A549 (cell line): ENCODE measurements around the gene CD180. TPM values are rescaled to one million over a fixed set of nuclear protein-coding genes. Genes with fewer than 3 reads are reported as not detected.

Experiments
- ATAC-seq, 2 experiments: fragments of 200-7000 bp in 1 of 2; fragments of >200 bp in 1 of 2; cut with Nextera tagmentation in 1 of 2; cut with Tn5 transposase in 1 of 2; 3 replicates each; pipeline versions ENCODE4 v1.8.0 to v1.9.1; 2018 to 2020; ENCODE audit warnings: mild to moderate bottlenecking in 1 of 2, moderate library complexity in 1 of 2
- CTCF ChIA-PET: fragments of 300-600 bp; sonication (Branson Sonifier 250); formaldehyde crosslinking; extraction: SDS; loops from one replicate; lab custom pipeline; 2021; ENCODE audit warnings: antibody characterized with exemption, inconsistent platforms; lab: Yijun Ruan, JAX
- POLR2A ChIA-PET: fragments of 350-600 bp; formaldehyde crosslinking; extraction: SDS; loops from one replicate; lab custom pipeline; 2021; ENCODE audit warnings: antibody characterized with exemption, inconsistent platforms; lab: Yijun Ruan, JAX
- DNase-seq, 2 experiments: peaks; one replicate each; pipeline versions ENCODE4 v3.0.0 to v3.0.0-alpha.2; 2011 to 2016; ENCODE audit warnings: low read depth in 1 of 2, low spot score in 1 of 2
- FAIRE-seq: peaks from 2 replicates; lab custom pipeline; 2011; peaks lifted over from hg19 to GRCh38; lab: Jason Lieb, UNC
- H3K27ac ChIP-seq, 2 experiments: fragments of >200 bp; sonication (Bioruptor Twin); formaldehyde crosslinking; 3 replicates each; pipeline ENCODE4 v1.5.1; 2016 to 2017
- H3K4me1 ChIP-seq: fragments of >200 bp; sonication (Bioruptor Twin); formaldehyde crosslinking; 3 replicates; pipeline ENCODE4 v1.6.1; 2016
- H3K4me2 ChIP-seq: fragments of >200 bp; sonication (Bioruptor Twin); formaldehyde crosslinking; 3 replicates; pipeline ENCODE4 v1.6.1; 2016
- H3K4me3 ChIP-seq: fragments of >200 bp; sonication (Bioruptor Twin); formaldehyde crosslinking; 3 replicates; pipeline ENCODE4 v1.5.1; 2016
- H3K9me3 ChIP-seq: fragments of >200 bp; sonication (Bioruptor Twin); formaldehyde crosslinking; 3 replicates; pipeline ENCODE4 v1.6.1; 2016
- BHLHE40 ChIP-seq: IDR thresholded peaks from 2 replicates; pipeline ENCODE4 v1.6.1; 2012; ENCODE audit warnings: low read depth, low read length, inconsistent platforms
- CEBPB ChIP-seq, 2 experiments: fragments of >200 bp in 1 of 2; sonication (Bioruptor Twin) in 1 of 2; formaldehyde crosslinking in 1 of 2; IDR thresholded peaks; 2 replicates each; pipeline ENCODE4 v1.6.1; 2012 to 2016
- CHD4 ChIP-seq: fragments of 200-600 bp; sonication (generic); IDR thresholded peaks from 2 replicates; pipeline ENCODE4 v1.6.1; 2016; ENCODE audit warnings: antibody characterized with exemption, mild to moderate bottlenecking, borderline replicate concordance
- ESRRA ChIP-seq: fragments of 150-350 bp; IDR thresholded peaks from 2 replicates; pipeline ENCODE4 v1.6.1; 2014; ENCODE audit warnings: mild to moderate bottlenecking, low read length, borderline replicate concordance
- HOXA7 ChIP-seq: fragments of 250-450 bp; sonication (Bioruptor Pico); IDR thresholded peaks from 2 replicates; pipeline ENCODE4 v1.5.0; 2020; ENCODE audit warnings: mild to moderate bottlenecking, moderate library complexity
- HOXB13 ChIP-seq: fragments of 250-450 bp; sonication (Bioruptor Pico); IDR thresholded peaks from 2 replicates; pipeline ENCODE4 v1.5.0; 2020; ENCODE audit warnings: low read depth, mild to moderate bottlenecking, moderate library complexity
- HOXB5 ChIP-seq: fragments of 250-450 bp; sonication (Bioruptor Pico); IDR thresholded peaks from 2 replicates; pipeline ENCODE4 v1.5.0; 2020; ENCODE audit warnings: mild to moderate bottlenecking, moderate library complexity
- JUN ChIP-seq, 2 experiments: fragments of >200 bp; sonication (Bioruptor Twin); formaldehyde crosslinking; IDR thresholded peaks; 2 replicates in 1 of 2; 3 replicates in 1 of 2; pipeline ENCODE4 v1.6.1; 2016 to 2017
- KDM5A ChIP-seq: fragments of 200-600 bp; sonication (generic); IDR thresholded peaks from 2 replicates; pipeline ENCODE4 v1.6.1; 2016; ENCODE audit warnings: antibody characterized with exemption, mild to moderate bottlenecking
- MYC ChIP-seq: IDR thresholded peaks from 2 replicates; pipeline ENCODE4 v1.6.1; 2012; ENCODE audit warnings: mild to moderate bottlenecking, inconsistent platforms, low read length, improper control_type of control experiment, borderline replicate concordance
- NFE2L2 ChIP-seq: fragments of 150-350 bp; conservative IDR thresholded peaks from 2 replicates; pipeline ENCODE4 v1.6.1; 2014; ENCODE audit warnings: low read length
- POLR2A ChIP-seq: IDR thresholded peaks from 2 replicates; pipeline ENCODE4 v1.6.1; 2012; ENCODE audit warnings: mild to moderate bottlenecking, low read length
- RARB ChIP-seq: fragments of 250-450 bp; sonication (Bioruptor Pico); IDR thresholded peaks from 2 replicates; pipeline ENCODE4 v1.8.0; 2021; ENCODE audit warnings: mild to moderate bottlenecking, moderate library complexity
- RCOR1 ChIP-seq: fragments of 150-350 bp; IDR thresholded peaks from 2 replicates; pipeline ENCODE4 v1.6.1; 2014; ENCODE audit warnings: antibody characterized with exemption, low read length, low read depth
- RFX5 ChIP-seq: fragments of 450-650 bp; IDR thresholded peaks from 2 replicates; pipeline ENCODE4 v1.7.1; 2014; ENCODE audit warnings: antibody characterized with exemption, mild to moderate bottlenecking, moderate library complexity
- RNF2 ChIP-seq: fragments of 200-600 bp; sonication (generic); IDR thresholded peaks from 2 replicates; pipeline ENCODE4 v1.6.1; 2016; ENCODE audit warnings: low read depth, mild to moderate bottlenecking, antibody characterized with exemption, moderate library complexity, borderline replicate concordance
- SMC3 ChIP-seq: fragments of >200 bp; sonication (Bioruptor Twin); formaldehyde crosslinking; IDR thresholded peaks from 3 replicates; pipeline ENCODE4 v1.6.1; 2018; ENCODE audit warnings: inconsistent platforms
- TP53 ChIP-seq: fragments of 250-450 bp; sonication (Bioruptor Pico); IDR thresholded peaks from 2 replicates; pipeline ENCODE4 v1.5.0; 2021; ENCODE audit warnings: mild to moderate bottlenecking, moderate library complexity
- WGBS: methylation state at CpG from one replicate; pipeline ENCODE4 v1.1.6; 2017; ENCODE audit errors: missing lambda C conversion rate; 5-methylcytosine and 5-hydroxymethylcytosine counted together
- polyA plus RNA-seq, 4 experiments: library from polyadenylated mRNA; depleted of rRNA in 3 of 4; stranded (reverse); fragments of >200 nt; fragmentation: RNase III in 1 of 4; extraction: RNeasy Plus Mini Kit Qiagen cat#74134 plus additional on column Dnase treatment in 1 of 4; gene quantifications; 2 replicates in 3 of 4; 3 replicates in 1 of 4; pipeline ENCODE4 v1.2.3, GENCODE V29; 2011 to 2017
- TF ChIP-seq, protein P1 (sequence below): fragments of 250-450 bp; sonication (Bioruptor Pico); IDR thresholded peaks from 2 replicates; pipeline ENCODE4 v1.5.0; 2021; ENCODE audit warnings: mild to moderate bottlenecking, moderate library complexity, borderline replicate concordance
- TF ChIP-seq, protein P2 (sequence below): fragments of >200 bp; sonication (Bioruptor Twin); formaldehyde crosslinking; IDR thresholded peaks from 2 replicates; pipeline ENCODE4 v1.6.1; 2016
- TF ChIP-seq, protein P3 (sequence below): IDR thresholded peaks from 2 replicates; pipeline ENCODE4 v1.6.1; 2012
- TF ChIP-seq, protein P4 (sequence below): IDR thresholded peaks from 2 replicates; pipeline ENCODE4 v1.6.1; 2012

The CD180 gene
- polyA plus RNA-seq, 2 of the 4 experiments (the other 2 are of a cell fraction) = not detected

DNA sequence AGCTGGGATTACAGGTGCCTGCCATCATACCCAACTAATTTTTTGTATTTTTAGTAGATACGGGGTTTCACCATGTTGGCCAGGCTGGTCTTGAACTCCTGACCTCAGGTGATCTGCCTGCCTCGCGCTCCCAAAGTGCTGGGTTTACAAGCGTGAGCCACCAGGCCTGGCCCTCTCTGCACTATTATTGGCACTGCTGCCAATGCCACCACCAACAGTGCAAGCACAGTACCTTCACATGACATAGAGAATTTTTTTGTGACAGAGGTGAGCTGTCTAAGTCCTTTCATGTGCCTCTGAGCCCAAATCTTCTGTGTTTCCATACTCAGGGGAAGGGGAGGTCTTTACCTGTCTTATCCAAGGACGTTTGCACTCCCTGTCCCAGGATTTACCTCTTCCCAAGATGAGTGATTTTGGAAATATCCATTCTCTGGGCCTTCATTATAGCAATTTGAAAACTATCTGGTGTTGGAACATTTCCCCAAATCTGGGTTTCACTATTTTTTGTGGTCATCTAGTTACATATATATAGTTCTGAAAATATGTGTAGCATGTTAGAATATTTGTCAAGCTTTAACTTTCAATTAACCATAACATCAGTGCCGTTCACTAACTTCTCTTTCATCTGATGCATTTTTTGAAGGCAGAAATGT, 5.4 kb upstream of the CD180 start:
- H3K9me3 ChIP-seq = peaks cover 8% of the 10 kb centered on the region; the same call in 1 of the 3 replicates
- no peak overlapping the region for H3K27ac ChIP-seq
- CTCF ChIA-PET = interaction anchor here (1.2 to 11.7 kb wide), 2 partner anchors 37 to 44 kb away, joined by 3 to 190 read pairs; no protein-coding TSS in a partner anchor
- ATAC-seq (no peak), DNase-seq (no peak)
- H3K4me1 ChIP-seq = peaks cover 13% of the 10 kb centered on the region
- TF ChIP-seq MYC = no peak
- TF ChIP-seq HOXB5 (CRISPR knock-in tag) = no peak
- TF ChIP-seq, all 56 proteins: peak for 0
- no peak overlapping the region for H3K4me3 ChIP-seq
- POLR2A ChIA-PET = no interaction called here
- H3K4me2 ChIP-seq = no peak overlapping the region
- 77% methylated on average over 6 of the region's 6 CpGs for WGBS
- no peak for FAIRE-seq

DNA sequence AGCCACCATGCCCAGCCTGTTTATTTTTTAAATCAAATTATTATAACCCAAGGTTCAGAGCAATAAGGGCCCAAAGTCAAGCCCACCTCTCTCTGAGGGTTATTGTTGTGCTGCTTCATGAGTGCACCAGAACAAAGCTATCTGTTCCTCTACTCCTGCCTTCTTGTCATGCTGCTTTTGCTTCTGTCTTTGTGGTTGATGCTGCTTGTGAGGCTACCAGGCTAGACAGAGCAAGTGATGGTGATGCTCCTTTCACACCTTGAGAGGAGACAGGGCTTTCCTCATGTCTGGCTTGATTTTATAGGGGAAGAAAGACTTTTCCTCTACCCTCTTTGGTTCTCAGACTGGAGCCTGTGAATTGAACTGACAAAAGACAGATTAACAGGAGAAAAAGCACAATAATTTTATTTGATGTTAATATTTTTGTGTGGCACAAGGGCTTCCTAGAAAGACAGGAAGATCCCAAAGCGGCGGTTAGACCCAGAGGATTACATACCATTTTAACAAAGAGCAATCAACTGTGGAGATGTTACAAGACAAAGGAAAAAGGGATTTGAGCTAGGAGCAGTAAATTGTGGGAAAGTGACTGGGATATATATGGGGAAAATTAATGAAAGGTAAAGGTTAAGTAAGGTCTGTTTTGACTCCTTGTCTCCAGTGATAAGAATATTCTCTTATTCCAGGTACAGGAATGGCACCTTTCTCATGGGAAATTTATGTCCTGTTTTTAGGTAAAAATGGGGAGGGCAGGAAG, 4.4 kb upstream of the CD180 start:
- ChIA-PET POLR2A (no interaction called here), CTCF (interaction anchor here (0.7 to 11.7 kb wide), 2 partner anchors 36 to 895 kb away, joined by 3 to 190 read pairs; no protein-coding TSS in a partner anchor)
- TF ChIP-seq POLR2A (no peak), RARB (CRISPR knock-in tag) (no peak), SMC3 (no peak), KDM5A (no peak), JUN (IDR thresholded peaks at IDR 0.05) (no peak), CHD4 (no peak), ESRRA (no peak), RFX5 (no peak), NFE2L2 (no peak), HOXA7 (CRISPR knock-in tag) (no peak), CEBPB (IDR thresholded peaks at IDR 0.05) (no peak), RNF2 (no peak), RCOR1 (no peak), BHLHE40 (no peak), HOXB13 (CRISPR knock-in tag) (no peak), TP53 (CRISPR knock-in tag) (no peak)
- TF ChIP-seq, protein P1, sequence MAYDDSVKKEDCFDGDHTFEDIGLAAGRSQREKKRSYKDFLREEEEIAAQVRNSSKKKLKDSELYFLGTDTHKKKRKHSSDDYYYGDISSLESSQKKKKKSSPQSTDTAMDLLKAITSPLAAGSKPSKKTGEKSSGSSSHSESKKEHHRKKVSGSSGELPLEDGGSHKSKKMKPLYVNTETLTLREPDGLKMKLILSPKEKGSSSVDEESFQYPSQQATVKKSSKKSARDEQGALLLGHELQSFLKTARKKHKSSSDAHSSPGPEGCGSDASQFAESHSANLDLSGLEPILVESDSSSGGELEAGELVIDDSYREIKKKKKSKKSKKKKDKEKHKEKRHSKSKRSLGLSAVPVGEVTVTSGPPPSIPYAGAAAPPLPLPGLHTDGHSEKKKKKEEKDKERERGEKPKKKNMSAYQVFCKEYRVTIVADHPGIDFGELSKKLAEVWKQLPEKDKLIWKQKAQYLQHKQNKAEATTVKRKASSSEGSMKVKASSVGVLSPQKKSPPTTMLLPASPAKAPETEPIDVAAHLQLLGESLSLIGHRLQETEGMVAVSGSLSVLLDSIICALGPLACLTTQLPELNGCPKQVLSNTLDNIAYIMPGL (CRISPR knock-in tag) = no peak
- TF ChIP-seq, protein P2, sequence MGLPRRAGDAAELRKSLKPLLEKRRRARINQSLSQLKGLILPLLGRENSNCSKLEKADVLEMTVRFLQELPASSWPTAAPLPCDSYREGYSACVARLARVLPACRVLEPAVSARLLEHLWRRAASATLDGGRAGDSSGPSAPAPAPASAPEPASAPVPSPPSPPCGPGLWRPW = no peak
- TF ChIP-seq, protein P3, sequence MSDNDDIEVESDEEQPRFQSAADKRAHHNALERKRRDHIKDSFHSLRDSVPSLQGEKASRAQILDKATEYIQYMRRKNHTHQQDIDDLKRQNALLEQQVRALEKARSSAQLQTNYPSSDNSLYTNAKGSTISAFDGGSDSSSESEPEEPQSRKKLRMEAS = no peak
- TF ChIP-seq, protein P4, sequence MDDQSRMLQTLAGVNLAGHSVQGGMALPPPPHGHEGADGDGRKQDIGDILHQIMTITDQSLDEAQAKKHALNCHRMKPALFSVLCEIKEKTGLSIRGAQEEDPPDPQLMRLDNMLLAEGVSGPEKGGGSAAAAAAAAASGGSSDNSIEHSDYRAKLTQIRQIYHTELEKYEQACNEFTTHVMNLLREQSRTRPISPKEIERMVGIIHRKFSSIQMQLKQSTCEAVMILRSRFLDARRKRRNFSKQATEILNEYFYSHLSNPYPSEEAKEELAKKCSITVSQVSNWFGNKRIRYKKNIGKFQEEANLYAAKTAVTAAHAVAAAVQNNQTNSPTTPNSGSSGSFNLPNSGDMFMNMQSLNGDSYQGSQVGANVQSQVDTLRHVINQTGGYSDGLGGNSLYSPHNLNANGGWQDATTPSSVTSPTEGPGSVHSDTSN = no peak
- no peak for FAIRE-seq
- Histone ChIP-seq H3K9me3 (peaks cover 8% of the 10 kb centered on the region; the same call in 1 of the 3 replicates), H3K4me3 (no peak overlapping the region), H3K4me2 (no peak overlapping the region), H3K27ac (no peak overlapping the region), H3K4me1 (peaks cover 3% of the 10 kb centered on the region)
- WGBS = 100% methylated on average over 2 of the region's 2 CpGs
- DNase-seq = no peak
- no peak for ATAC-seq
